Measurements from ENCODE around the gene LRRTM1. TPM values are rescaled to one million over a fixed set of nuclear protein-coding genes. Genes with fewer than 3 reads are reported as not detected.

The LRRTM1 gene
- total and polyA plus RNA-seq, 2 of the 8 experiments (the other 6 are each of a cell fraction or from before 2014, with no cell fraction given) = 1.4 to 2.3 TPM

DNA sequence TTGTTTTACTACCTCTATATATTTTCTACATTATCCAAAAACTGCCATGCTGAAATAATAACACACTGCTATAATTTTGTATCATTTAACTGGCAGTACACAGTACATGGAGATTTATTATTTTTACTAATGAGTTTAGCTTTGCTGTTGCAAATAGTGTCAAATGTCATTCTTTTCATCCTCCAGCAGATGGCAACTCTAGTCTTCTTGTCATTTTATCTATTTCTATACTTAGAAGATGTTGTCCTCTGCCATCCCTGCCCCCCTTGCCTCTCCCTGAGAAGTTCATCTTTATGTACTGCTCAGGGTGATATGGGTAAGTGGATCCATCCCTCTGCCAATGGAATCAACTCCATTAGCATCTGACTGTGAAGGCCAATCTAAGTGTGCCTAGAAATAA is 21.7 kb upstream of the LRRTM1 start:
- Histone ChIP-seq H2BK15ac (ENCODE audit: low read length) (no peak overlapping the region), H2AFZ (ENCODE audit: low read length) (no peak overlapping the region), H3K14ac (ENCODE audit: insufficient read length) (no peak overlapping the region), H4K91ac (replicated peaks; ENCODE audit: insufficient read length, low read length) (no peak overlapping the region), H3K9me3 (ENCODE audit: insufficient read depth in 2 of 2, low read depth in 1 of 2, low read length in 1 of 2) (no peaks in the 10 kb centered on the region), H2BK20ac (ENCODE audit: low read length) (no peak overlapping the region), H2BK5ac (ENCODE audit: low read depth, low read length) (no peak overlapping the region), H3K4me1 (replicated peaks in 1 of 4; ENCODE audit: control insufficient read depth in 3 of 4, insufficient read depth in 4 of 4, low read length in 3 of 4) (peaks cover 6 to 22% (median 19%) of the 10 kb centered on the region in 4 experiments), H2BK12ac (ENCODE audit: low read depth, low read length) (no peak overlapping the region), H3K27ac (ENCODE audit: low read depth, low read length) (no peak overlapping the region), H3K4me2 (ENCODE audit: insufficient read depth in 1 of 2, low read depth in 2 of 2, low read length in 2 of 2) (no peak overlapping the region), H3K79me2 (ENCODE audit: control insufficient read depth in 1 of 2, insufficient read depth in 2 of 2, low read length in 2 of 2) (no peaks in the 10 kb centered on the region), H3K4ac (replicated peaks; ENCODE audit: insufficient read length, low read depth, low read length) (no peak overlapping the region), H3K27me3 (replicated peaks in 1 of 4; ENCODE audit: control insufficient read depth in 3 of 4, extremely low read depth in 1 of 4, insufficient read depth in 3 of 4, low read length in 3 of 4) (peaks cover 6 to 16% (median 15%) of the 10 kb centered on the region in 4 experiments), H3K23me2 (ENCODE audit: low read depth, low read length) (peaks cover 1% of the 10 kb centered on the region; the same call in 1 of the 2 replicates), H3K79me1 (ENCODE audit: low read depth, low read length) (no peaks in the 10 kb centered on the region), H3K36me3 (ENCODE audit: control insufficient read depth in 2 of 4, insufficient read depth in 4 of 4, low read length in 3 of 4) (no peaks in the 10 kb centered on the region), H4K20me1 (replicated peaks in 1 of 2; ENCODE audit: control insufficient read depth in 1 of 2, insufficient read depth in 2 of 2, low read length in 2 of 2) (no peaks in the 10 kb centered on the region), H3K9ac (replicated peaks in 1 of 4; ENCODE audit: extremely low read depth in 1 of 4, low read depth in 3 of 4, low read length in 3 of 4) (no peak overlapping the region), H4K8ac (ENCODE audit: extremely low read depth, insufficient read depth, low read length) (no peak overlapping the region), H4K5ac (ENCODE audit: insufficient read length, low read depth, low read length) (no peak overlapping the region), H2BK120ac (replicated peaks; ENCODE audit: low read depth, low read length) (no peak overlapping the region), H3K23ac (ENCODE audit: insufficient read length) (no peak overlapping the region), H3K4me3 (ENCODE audit: extremely low read depth in 1 of 4, insufficient read depth in 2 of 4, low read depth in 3 of 4, low read length in 4 of 4) (no peak overlapping the region), H2AK5ac (ENCODE audit: low read depth, low read length) (no peak overlapping the region), H3K18ac (ENCODE audit: extremely low read depth, low read length) (no peak overlapping the region), H3K56ac (replicated peaks; ENCODE audit: insufficient read length, low read depth, low read length) (no peak overlapping the region)
- ChIA-PET POLR2A (ENCODE audit: partially characterized antibody) (interaction anchor here (1.5 kb wide), 1 partner anchor 23 kb away, joined by 4 read pairs; no protein-coding TSS in a partner anchor), CTCF (ENCODE audit: partially characterized antibody) (interaction anchor here (0.7 to 6.5 kb wide), 38 partner anchors 12 to 767 kb away, joined by 3 to 62 read pairs (median 3); no protein-coding TSS in a partner anchor)
- DNase-seq (ENCODE audit: low read depth in 1 of 2, low spot score in 2 of 2) = no peak
- FAIRE-seq = no peak
- TF ChIP-seq, protein P1, sequence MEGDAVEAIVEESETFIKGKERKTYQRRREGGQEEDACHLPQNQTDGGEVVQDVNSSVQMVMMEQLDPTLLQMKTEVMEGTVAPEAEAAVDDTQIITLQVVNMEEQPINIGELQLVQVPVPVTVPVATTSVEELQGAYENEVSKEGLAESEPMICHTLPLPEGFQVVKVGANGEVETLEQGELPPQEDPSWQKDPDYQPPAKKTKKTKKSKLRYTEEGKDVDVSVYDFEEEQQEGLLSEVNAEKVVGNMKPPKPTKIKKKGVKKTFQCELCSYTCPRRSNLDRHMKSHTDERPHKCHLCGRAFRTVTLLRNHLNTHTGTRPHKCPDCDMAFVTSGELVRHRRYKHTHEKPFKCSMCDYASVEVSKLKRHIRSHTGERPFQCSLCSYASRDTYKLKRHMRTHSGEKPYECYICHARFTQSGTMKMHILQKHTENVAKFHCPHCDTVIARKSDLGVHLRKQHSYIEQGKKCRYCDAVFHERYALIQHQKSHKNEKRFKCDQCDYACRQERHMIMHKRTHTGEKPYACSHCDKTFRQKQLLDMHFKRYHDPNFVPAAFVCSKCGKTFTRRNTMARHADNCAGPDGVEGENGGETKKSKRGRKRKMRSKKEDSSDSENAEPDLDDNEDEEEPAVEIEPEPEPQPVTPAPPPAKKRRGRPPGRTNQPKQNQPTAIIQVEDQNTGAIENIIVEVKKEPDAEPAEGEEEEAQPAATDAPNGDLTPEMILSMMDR (IDR thresholded peaks at IDR 0.05; ENCODE audit: control extremely low read depth in 1 of 3, insufficient read depth in 1 of 3, low read depth in 1 of 3, low read length in 3 of 3) = peak in 2 of 3 experiments; percentile 34 to 45; a peak in 2 of 4 replicates
- TF ChIP-seq TBP (IDR thresholded peaks at IDR 0.05; ENCODE audit: low read depth, low read length) = no peak
- TF ChIP-seq KDM1A (IDR thresholded peaks at IDR 0.05; ENCODE audit: borderline replicate concordance, low read length) = no peak
- peak; percentile 77 for TF ChIP-seq RAD21 (IDR thresholded peaks at IDR 0.05 in 1 of 2, conservative IDR thresholded peaks at IDR 0.05 in 1 of 2; ENCODE audit: low read depth in 2 of 2, low read length in 2 of 2)
